Measurements from ENCODE around the gene LAMB2. TPM values are rescaled to one million over a fixed set of nuclear protein-coding genes. Genes with fewer than 3 reads are reported as not detected.

Gene LAMB2
- total RNA-seq, 1 donor from 2014 or later: 632 TPM

DNA sequence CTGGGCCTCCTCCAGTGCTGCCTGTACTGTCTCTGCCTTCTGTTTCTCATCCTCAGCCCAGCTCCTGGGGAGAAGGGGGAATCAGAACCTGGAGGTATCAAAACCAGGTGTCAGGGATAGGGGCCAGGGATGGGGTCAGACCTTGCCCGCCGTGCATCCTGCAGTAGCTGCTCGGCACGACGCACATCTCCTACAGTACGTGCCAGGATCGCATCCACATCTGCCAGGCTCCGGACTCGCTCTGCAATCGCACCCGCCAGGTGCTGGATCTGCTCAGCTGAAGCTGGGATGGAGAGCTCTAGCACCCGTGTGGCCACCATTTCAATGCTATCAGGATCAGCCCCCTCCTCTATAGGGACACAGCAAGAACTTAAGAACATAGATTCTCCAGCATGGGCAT, 10.8 kb downstream of the LAMB2 start:
- no peak for DNase-seq (ENCODE audit: low read depth)

DNA sequence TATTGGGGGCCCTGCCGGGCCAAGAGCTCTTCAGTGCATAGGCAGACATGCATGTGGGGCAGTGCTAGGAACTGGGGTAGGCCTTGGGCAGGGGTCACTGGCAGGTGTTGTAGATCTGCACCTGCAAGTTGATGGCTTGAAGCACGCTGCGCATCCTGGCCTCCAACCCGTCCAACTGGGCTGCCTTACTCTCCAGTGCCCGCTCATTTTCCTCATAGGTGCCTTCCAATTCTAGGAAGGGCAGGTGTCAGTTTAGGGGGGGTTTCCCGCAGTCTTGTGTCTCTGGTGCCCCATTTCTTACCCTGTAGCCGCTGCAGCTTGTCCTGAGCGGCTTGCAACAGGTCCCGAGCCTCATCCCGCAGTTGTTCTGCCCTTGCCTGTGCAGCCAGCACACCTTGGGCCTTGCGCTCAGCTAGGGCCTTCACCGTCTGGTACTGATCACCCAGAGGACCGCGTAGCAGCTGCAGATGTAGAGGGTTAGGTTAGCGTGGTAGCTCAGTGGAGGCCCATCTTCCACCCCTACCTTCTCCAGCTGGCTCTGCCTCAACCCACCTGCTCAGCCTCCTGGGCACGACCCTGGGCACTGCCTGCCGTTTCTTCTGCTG, 11.6 kb downstream of the LAMB2 start:
- no peak for DNase-seq (ENCODE audit: low read depth)

DNA sequence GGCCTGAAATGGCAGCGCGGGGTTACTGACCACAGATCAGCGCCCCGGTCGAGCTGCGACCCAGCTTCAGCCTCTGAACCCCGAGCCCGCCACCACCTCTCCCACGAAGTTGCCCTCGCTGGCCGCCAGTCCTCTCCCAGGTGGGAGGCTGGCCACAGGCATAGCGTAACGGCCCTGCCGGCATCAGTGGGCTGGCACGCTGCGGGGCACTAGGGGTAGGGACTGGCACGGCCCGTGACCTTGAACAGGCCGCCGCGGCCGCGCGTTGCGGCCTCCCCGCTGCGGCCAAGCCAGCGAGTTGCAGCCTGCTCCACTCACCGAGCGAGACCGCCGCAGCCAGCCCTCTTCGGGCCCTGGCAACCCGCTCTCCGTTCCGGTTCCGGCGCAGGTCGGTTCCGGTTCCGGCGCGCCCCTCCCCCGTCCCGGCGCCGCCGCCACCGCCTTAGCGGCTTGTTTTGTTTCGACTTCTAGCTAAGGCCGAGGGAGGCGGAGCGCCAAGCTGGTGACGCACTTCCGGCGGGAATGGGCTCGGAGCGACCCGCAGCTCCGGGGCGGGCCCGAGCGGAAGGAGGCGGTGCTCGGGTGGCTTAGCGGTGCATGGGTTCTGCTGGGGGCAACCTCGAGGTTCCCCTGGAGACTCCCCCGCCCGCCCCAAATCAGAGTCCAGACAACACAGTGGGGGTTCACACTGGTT, 12.3 kb downstream of the LAMB2 start, which contains the start of gene USP19:
USP19 (minus strand) TSS at position 386 of the 694 bp plus-strand sequence. CDS start 1,678 bp downstream, outside the sequence.
- peak; percentile 91 for DNase-seq (ENCODE audit: low read depth)

DNA sequence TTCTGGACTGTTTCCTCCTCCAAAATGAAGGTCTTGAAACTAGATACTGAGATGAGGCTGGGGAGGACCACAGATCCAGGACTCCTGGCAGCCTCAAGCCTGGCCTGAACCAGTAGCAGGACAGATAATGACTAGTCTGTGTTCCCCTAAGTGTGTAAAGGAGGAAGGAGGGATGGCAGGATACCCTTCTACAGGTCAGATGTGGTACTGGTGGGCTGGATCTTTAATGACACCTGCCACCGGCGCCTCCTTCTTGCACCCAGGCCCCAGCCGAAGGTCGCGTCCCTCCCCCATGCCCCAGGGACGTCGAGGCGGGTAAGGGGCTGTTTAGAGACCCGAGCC, 12.8 kb downstream of the LAMB2 start:
- peak; percentile 14 for DNase-seq (ENCODE audit: low read depth)

DNA sequence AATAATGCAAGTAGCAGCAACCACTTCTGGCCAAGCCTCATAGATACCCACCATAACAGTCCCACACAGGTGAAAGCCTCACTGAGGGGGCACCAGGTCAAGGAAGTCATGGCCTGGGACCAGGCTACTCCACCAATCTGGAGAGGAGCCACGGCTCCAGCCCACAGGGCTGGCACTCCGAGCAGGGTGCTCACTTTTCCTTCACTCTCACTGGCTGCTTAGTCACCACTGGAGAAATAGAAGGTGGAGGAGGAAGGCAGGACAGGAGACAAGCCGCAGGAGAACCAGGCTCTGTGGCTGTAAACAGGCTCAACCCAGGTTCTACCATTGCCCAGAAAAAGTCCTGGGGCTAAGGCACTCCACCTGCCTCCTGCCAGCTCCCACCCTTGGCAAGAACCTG, 13.4 kb downstream of the LAMB2 start:
- DNase-seq (ENCODE audit: low read depth): peak; percentile 32

DNA sequence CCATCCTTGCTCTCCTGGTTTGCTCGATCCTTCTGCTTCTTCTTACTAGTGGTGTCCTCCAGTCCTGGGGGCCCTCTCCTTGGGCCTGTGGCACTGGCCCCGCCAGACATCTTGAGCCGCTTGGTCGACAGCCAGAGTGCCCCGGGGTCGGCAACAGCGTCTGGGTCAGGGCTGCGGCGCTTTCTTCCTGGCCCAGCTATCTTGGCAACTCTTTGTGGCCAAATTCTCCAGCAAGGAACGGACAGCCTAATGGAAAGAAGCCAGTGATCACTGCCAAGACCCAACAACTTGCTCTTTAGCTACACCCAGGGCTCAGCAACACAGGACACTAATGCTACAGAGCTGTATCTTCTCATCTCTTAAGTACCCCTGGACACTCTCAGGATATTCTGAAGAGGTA, 13.8 kb downstream of the LAMB2 start:
- DNase-seq (ENCODE audit: low read depth): no peak

DNA sequence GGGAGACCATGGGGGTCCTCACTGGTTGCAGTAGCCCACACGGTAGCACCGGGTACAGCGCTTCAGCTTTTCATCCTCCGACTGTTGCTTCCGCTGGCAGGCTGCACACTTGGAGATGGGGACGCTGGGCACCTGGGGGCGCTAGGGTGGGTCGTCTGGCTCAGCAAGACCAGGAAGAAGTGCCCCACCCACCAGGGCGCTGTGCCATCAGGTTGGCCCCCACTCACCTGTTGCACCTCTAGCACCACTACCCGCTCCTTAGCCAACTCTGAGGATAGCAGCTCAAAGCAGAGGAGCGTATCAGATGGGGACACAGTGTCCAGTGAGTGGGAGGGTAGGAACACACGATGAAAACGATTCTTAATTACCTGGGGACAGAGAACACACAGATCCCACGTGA, 20.6 kb downstream of the LAMB2 start:
- no peak for DNase-seq (ENCODE audit: low read depth)

DNA sequence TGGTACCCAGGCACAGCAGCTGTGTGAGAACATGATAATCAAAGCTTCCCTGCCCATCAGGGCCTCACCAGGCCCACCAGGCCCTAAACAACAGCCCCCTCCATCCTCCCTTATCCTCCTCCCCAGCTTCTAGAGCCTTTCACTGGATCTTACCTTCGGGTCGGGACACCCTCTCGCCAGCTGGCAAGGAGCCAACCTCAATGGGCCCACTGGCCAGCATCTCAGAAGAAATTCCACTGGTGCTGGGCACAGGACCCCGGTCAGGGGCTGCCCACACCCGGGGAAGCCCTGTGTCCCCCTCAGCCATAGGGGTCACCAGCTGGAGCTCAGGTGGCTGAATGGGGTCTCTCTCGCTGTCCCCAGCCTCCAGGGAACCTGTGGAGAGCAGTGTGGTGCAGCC, 21.5 kb downstream of the LAMB2 start:
- DNase-seq (ENCODE audit: low read depth): no peak

DNA sequence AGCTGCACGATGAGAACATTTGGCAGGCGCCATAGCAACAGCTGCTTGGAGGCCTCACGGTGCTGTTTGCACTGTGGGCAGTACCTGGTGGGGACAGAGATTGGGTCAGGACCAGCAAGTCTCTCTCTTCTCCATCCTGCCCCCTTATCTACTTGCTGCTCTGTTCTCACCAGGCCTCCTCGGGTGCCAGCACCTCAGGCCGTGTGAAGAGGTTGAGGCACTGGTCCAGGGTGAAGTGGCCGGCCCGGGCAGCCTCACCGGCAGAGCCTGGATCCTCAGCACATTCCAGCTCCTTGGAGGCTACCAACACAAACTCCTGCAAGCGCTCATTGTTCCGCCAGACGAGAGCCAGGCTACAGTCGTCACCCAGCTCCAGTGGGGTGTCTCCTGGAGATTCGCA, 22.1 kb downstream of the LAMB2 start:
- DNase-seq (ENCODE audit: low read depth): no peak

DNA sequence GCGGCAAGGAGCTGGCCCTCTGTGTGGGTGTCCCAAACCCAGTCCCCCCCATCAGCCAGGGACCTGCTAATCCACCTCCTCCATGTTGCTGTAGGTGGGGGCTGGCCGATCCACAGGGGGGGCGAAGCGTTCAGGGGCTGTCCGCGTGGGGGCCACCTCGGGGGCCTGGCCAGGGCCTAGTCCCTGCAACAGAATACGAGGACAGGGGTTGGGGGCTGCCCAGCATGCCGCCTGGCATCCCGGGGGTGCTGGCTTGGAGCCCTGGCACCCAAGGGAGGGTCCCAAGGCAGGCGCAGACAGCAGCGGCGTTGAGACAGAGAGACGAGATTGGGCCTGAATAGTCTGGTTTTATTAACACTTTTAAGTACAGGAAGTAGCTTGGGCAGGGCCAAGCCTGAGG, 24.5 kb downstream of the LAMB2 start:
- DNase-seq (ENCODE audit: low read depth): no peak

DNA sequence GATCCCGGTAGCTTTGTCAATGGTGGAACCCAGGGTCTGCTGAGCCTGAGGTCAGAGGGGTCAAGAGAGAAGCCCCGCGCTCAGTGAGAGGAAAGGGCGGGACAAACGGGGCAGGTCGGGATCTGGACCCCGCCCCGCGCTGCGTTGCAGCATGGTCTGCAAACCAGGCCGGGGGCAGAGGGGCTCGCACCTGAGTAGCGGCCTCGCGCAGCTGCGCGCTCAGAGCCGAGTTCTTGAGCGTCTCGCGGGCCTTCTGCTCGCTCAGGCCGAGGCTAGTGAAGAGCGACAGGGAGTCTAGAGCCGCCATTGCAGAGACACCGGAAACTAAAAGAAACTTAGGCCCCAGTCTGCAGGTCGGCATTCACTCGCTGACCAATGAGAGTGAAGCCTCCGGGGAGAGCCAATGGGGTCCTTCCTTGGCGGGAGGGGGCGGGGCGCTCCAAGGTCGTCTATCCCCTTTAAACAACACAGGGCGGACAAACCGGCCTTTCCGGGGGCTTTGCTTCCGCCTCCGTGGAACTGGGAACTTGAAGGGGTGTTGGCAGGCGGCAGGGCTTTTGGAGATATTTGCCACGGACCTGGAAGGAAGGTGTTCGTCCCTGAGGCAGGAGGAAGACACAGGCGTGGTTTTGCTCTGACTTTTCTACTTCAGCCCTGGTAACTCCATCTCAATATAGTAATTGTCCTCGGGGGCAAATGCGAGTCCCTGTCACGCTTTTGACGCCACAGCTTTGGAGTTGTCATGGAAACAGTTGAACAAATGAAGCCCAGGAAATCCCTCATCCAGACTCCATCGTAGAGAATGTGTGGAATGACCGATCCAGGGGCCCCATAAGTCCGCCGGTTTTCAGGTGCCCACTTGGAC, 28.2 kb downstream of the LAMB2 start, which contains the start of gene QARS1:
QARS1 (minus strand) TSS at position 331 of the 865 bp plus-strand sequence; CDS start at position 307, 24 bp downstream.
- DNase-seq (ENCODE audit: low read depth): peak; percentile 95

DNA sequence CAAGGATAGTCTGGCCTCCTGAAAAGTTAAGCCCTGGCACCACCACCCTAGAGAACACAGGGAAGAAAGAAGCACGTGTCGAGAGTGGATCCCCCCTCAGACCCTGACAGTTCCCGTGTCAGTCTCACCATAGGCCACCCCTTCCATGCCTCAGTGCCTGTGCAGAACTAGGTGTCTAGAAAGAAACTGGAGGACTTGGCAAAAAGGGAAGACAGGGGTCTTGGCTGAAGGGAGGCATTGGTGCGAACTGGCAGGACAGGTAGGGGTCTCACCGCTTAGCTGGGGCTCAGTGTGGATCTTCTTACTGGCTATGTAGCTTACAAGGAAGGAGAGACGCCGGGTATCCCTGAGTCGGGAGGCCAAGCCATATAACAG, 28.8 kb downstream of the LAMB2 start:
- DNase-seq (ENCODE audit: low read depth): no peak

DNA sequence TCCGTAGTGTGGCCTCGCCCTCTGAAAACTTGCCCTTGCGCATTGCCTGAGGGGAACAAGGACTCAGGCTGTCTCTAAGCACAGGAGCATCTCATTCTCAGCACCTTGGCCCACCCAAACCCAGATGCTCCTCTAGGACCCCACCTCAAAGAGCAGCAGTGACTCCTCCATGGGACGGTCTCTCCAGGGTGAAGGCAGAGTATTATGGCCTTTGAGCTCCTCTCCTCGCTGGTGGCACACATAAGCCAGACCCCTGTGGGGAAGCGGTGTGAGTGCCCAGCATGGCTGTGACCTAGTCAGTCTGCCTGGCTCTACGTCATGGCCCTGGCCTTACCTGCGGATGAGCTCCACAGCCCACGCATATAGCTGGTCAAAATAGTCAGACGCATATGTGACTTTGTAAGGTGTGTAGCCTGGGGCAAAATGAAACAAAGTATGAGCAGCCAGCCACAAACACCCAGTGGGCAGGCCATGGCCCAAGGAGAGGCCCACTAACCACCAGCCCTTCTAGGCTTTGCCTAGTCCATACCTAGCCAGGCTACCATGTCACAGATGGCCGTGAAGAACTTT, 32.7 kb downstream of the LAMB2 start:
- no peak for DNase-seq (ENCODE audit: low read depth)

DNA sequence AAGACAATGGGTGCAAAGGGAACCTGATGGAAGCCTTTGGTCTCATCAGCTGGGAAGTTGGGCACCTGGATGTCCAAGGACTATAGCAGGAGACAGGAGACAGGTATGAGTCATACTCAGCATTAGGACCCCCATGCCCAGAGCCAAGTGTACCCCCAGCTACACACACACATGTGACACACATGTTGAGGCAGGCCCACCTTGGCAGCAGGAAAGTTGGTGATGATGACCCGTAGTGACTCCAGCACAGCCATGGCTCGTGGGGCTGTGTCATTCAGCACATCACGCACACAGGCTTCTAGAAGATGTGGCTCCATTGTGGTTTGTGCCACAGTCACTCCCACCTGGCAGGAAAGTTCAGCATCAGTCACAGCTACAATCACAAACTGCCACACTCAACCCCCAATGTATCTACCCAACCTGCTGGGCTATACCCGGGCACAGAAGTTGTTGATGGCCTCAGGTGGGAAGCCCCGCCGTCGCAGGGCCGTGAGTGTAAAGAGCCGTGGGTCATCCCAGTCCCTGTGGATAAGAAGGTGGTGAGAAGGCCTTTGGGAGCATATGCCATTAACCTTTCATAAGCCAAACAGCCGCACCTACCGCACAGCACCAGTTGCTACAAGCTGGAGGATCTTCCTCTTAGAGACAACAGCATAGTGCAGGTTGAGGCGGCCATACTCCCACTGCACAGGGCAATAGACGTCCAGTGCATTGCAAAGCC, 33.8 kb downstream of the LAMB2 start:
- no peak for DNase-seq (ENCODE audit: low read depth)

DNA sequence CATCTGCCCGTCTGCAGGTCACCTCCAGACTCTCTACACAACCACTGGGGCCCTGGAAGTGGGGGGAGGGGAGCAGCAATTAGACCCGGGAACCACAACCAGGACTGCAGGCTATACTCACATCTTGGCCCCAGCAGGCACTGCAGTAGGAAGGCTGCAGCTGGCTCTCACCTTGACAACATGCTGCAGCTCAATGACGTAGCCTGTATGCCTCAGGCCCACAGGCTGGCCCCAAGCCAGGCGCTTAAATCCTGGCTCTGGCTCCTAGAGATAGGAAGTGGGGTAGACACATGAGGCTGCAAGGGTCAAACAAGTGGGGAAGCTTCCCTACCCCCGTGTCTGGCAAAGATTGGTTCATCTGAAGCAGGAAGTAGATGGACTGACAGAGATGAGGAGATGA, 34.4 kb downstream of the LAMB2 start:
- no peak for DNase-seq (ENCODE audit: low read depth)

DNA sequence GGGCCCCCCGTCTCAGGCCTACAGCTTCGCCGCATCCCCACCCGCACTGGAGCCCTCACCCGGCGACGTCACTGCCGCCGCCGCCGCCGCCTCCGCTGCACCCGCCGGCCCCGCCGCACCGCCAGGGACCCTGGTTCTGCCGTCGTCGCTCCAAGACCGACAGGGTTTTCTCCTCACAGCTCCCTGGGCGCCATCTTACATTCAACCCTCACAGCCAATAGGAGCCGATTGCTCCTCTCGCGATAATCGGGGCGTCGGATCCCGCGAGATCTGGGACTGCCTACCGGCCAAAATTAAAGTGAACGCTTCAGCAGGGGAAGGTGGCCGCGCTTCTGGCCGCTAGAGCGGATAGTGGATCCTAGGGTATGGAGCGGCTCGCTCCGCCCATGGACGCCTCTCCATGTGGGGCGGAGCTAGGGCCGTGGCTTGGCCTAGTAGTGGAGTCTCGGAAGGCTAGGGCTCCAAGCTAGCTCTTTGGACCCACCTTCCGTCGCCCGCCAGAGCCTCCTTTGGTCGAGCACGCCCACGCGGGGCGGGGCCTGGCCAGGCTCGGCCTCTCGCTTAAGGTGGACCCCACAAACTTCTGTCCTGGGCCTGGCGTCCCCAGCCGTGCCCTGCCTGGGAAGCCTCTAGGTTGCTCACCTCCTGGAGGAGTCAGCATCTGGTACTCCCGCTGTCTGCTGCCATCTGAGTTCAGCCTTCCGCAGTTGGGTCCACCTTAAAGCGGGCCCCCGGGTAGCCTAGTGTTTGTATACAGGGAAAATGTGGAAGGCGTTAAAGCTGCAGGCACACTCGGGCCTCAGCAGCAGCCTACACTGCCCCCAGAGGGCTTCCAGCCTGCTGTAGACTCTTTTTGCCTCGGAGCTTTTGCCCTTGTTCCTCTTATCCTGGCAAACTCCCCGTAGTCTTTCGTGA, 38.7 kb downstream of the LAMB2 start, which contains the start of gene QRICH1:
QRICH1 (minus strand) TSS at position 219 of the 915 bp plus-strand sequence. CDS start 17,054 bp downstream, outside the sequence.
- DNase-seq (ENCODE audit: low read depth): peak; percentile 99

DNA sequence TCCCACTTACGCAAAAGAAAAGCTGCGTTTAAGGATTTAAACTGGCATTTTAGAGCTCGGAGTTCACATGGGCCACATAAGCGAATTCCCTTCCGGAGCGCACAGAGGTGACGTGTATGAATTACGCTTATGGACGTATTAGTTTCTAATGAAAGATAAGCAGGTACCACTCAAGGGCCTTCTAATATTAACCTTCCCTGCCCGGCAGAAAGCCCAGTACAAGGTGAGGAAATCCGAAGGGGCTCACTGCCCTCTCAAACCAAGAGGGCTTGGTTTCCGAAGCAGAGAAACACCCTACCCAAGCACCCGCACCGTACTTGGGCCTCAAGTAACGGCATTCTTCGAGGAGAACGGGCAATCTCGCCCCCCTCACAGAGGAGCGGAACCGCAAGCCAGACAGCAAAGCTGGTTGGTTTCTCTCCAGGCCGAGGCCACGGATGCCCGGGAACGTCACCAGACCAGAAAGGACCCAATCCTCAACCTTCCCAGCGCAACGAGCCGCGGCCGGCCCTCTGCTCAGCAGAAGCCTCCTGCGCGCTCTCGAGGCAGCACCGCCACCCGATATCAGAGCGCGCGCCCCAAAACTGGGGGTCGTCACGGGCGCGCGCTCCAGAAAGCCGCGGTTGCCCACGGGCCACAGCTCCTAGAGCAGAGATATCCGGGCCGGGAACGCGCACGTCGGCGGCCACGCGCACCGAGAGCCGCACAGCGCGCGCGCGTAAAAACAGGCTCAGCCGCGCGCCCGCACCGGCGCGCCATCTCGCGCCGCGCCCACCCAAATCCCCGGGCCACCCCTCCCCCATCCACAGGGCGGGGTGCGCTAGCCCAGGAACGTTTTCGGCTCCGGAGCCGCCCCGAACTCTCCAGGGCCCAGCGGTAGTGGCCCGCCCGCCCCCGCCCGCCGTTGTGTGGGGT, 39.7 kb downstream of the LAMB2 start:
- peak; percentile 82 for DNase-seq (ENCODE audit: low read depth)

DNA sequence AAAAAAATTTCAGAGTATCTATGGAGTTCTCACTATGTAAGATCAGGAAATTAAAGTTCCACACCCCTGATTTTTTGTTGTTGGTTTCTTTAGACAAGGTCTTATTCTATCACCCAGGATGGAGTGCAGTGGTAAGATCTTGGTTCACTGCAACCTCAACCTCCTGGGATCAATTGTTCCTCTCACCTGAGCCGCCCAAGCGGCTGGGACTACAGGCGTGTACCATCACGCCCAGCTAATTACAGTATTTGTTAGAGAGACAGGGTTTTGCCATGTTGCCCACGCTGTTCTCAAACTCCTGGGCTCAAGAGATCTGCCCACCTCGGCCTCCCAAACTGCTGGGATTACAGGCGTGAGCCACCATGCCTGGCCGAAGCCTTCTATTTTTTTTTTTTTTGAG, 51.4 kb downstream of the LAMB2 start:
- DNase-seq (ENCODE audit: low read depth): no peak

DNA sequence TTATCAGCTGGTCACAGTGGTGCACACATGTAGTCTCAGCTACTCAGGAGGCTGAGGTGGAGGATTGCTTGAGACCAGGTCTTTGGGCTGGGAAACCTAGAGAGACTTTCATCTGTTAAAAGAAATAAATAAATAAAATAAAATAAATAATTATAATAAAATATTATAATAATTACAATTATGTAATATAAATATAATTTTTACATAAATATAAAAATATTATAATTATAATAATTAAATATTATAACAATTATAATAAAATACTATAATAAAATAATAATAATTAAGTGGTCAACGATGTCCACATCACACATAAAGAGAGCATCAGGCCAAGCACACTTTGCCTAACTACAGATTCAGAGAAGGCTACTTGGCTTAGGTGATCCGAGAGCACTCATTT, 53.6 kb downstream of the LAMB2 start:
- no peak for DNase-seq (ENCODE audit: low read depth)
